Motor neuron (in vitro differentiated cells): Measurements from ENCODE around the gene ZFYVE1. TPM values are rescaled to one million over a fixed set of nuclear protein-coding genes. Genes with fewer than 3 reads are reported as not detected.
A peak's percentile ranks its signal among the peaks of the same experiment; 100 is the strongest.

Experiments used
- ATAC-seq, 8 experiments: fragments of 200-7000 bp; cut with Tn5 transposase; replicated peaks in 6 of 8; 2 replicates each; pipeline ENCODE4 v1.8.0; 2021; ENCODE audit warnings: mild to moderate bottlenecking in 8 of 8, moderate library complexity in 8 of 8
- H3K27ac ChIP-seq, 2 donors: fragments of 250-450 bp; sonication (Bioruptor Pico); 2 replicates each; pipeline ENCODE4 v1.9.0; 2021; ENCODE audit warnings: antibody characterized with exemption in 2 of 2, mild to moderate bottlenecking in 2 of 2, moderate library complexity in 1 of 2
- H3K4me1 ChIP-seq, 2 donors: fragments of 250-450 bp; sonication (Bioruptor Pico); replicated peaks in 1 of 2; 2 replicates each; pipeline ENCODE4 v1.6.1; 2021; ENCODE audit warnings: antibody characterized with exemption in 2 of 2, mild to moderate bottlenecking in 2 of 2, moderate library complexity in 1 of 2
- H3K4me3 ChIP-seq, 5 donors: fragments of 250-450 bp; sonication (Bioruptor Pico); 2 replicates each; pipeline ENCODE4 v1.9.0; 2021; ENCODE audit warnings: antibody characterized with exemption in 5 of 5, mild to moderate bottlenecking in 5 of 5, moderate library complexity in 4 of 5
- WGBS, 10 experiments: fragments of 450-650 bp; shearing (Covaris generic); methylation state at CpG; one replicate each; pipeline ENCODE4 v1.0.0; 2022; 5-methylcytosine and 5-hydroxymethylcytosine counted together
- in situ Hi-C, 9 experiments: fragments of 400-800 bp; cut with MboI; loops; one replicate each; pipeline ENCODE4 v1.15.0; 2021; ENCODE audit warnings: low sequenced_read_pairs in 9 of 9, low pct_unique_long_range_greater_than_20kb in 2 of 9; ENCODE audit not compliant: unreplicated experiment in 9 of 9
- total RNA-seq, 8 experiments: library from RNA; unstranded; fragments of 300-600 nt; gene quantifications; 2 replicates each; pipeline versions ENCODE4 v1.2.3 to v1.2.4, GENCODE V29; 2022

ZFYVE1 gene
- total RNA-seq, 8 experiments from 2014 or later: 9.7 to 19.7 (median 12.1) TPM

GRCh38 chr14:72990171-72990570 is 36.7 kb downstream of the ZFYVE1 start:
- Histone ChIP-seq H3K4me1 (peaks cover 2 to 9% of the 10 kb centered on the region in 2 donors), H3K27ac (no peak overlapping the region), H3K4me3 (no peak overlapping the region)
- ATAC-seq: no peak
- in situ Hi-C loops: no loop called here
- 89 to 100% (median 100%) methylated on average over 1 to 8 of the region's 8 CpGs; no CpG with 5 or more reads in 1 of the 10 experiments for WGBS, 10 experiments

GRCh38 chr14:72986857-72987256 is 40.0 kb downstream of the ZFYVE1 start:
- 58 to 100% (median 90%) methylated on average over 1 to 2 of the region's 2 CpGs; no CpG with 5 or more reads in 7 of the 10 experiments for WGBS, 10 experiments
- in situ Hi-C loops: no loop called here
- ATAC-seq: peak in 4 of 8 experiments; percentile 23 to 80 (median 34)

GRCh38 chr14:72986214-72986613 is 40.7 kb downstream of the ZFYVE1 start:
- peaks cover 2 to 9% of the 10 kb centered on the region in 2 donors for H3K4me1 ChIP-seq
- no peak overlapping the region for H3K4me3 ChIP-seq
- no peak for ATAC-seq
- in situ Hi-C loops: no loop called here
- no peak overlapping the region for H3K27ac ChIP-seq
- 0 to 92% (median 48%) methylated on average over 1 to 3 of the region's 3 CpGs; no CpG with 5 or more reads in 1 of the 10 experiments for WGBS, 10 experiments

More at GRCh38 chr14:72986857-72987256, 40.0 kb downstream of the ZFYVE1 start:
- Histone ChIP-seq H3K4me3 (no peak overlapping the region), H3K4me1 (peaks cover 2 to 9% of the 10 kb centered on the region in 2 donors), H3K27ac (no peak overlapping the region)

GRCh38 chr14:72982146-72982708 is 44.7 kb downstream of the ZFYVE1 start:
- in situ Hi-C loops: no loop called here
- H3K4me1 ChIP-seq: peaks cover 2 to 8% of the 10 kb centered on the region in 2 donors
- 17 to 90% (median 75%) methylated on average over 1 to 3 of the region's 3 CpGs; no CpG with 5 or more reads in 2 of the 10 experiments for WGBS, 10 experiments
- H3K4me3 ChIP-seq: no peak overlapping the region
- ATAC-seq: no peak
- H3K27ac ChIP-seq: no peak overlapping the region

- no peak for ATAC-seq
- in situ Hi-C loops: no loop called here
- Histone ChIP-seq H3K4me1 (no peaks in the 10 kb centered on the region), H3K27ac (no peak overlapping the region), H3K4me3 (no peak overlapping the region)
- WGBS, 10 experiments: 56 to 100% (median 90%) methylated on average over 2 to 7 of the region's 8 CpGs; no CpG with 5 or more reads in 1 of the 10 experiments
These were observed 46.0 kb downstream of the ZFYVE1 start for GRCh38 chr14:72980863-72981262.

- Histone ChIP-seq H3K4me1 (no peaks in the 10 kb centered on the region), H3K4me3 (no peak overlapping the region), H3K27ac (no peak overlapping the region)
- in situ Hi-C loops: no loop called here
- WGBS, 10 experiments: 28 to 100% (median 92%) methylated on average over 1 to 8 of the region's 9 CpGs; no CpG with 5 or more reads in 3 of the 10 experiments
- ATAC-seq: no peak
These were observed 48.0 kb downstream of the ZFYVE1 start for GRCh38 chr14:72978856-72979255.

GRCh38 chr14:72975770-72976169 is 51.1 kb downstream of the ZFYVE1 start:
- no peak overlapping the region for H3K4me3 ChIP-seq
- ATAC-seq: no peak
- no peaks in the 10 kb centered on the region for H3K4me1 ChIP-seq
- in situ Hi-C loops: no loop called here
- 58 to 100% (median 93%) methylated on average over 2 to 4 of the region's 4 CpGs; no CpG with 5 or more reads in 3 of the 10 experiments for WGBS, 10 experiments
- no peak overlapping the region for H3K27ac ChIP-seq

- no peak for ATAC-seq
- WGBS, 10 experiments: 50 to 100% (median 95%) methylated on average over 1 to 9 of the region's 12 CpGs; no CpG with 5 or more reads in 2 of the 10 experiments
- Histone ChIP-seq H3K4me3 (no peak overlapping the region), H3K4me1 (no peaks in the 10 kb centered on the region), H3K27ac (no peak overlapping the region)
- in situ Hi-C loops: no loop called here
These were observed 52.2 kb downstream of the ZFYVE1 start for GRCh38 chr14:72974661-72975060.

GRCh38 chr14:72970824-72971434 is 56.0 kb downstream of the ZFYVE1 start:
- Histone ChIP-seq H3K4me3 (no peak overlapping the region), H3K4me1 (no peaks in the 10 kb centered on the region), H3K27ac (no peak overlapping the region)
- no peak for ATAC-seq
- in situ Hi-C loops: no loop called here
- WGBS, 10 experiments: 60 to 100% (median 94%) methylated on average over 1 to 12 of the region's 20 CpGs; no CpG with 5 or more reads in 4 of the 10 experiments

GRCh38 chr14:72970058-72970630 is 56.8 kb downstream of the ZFYVE1 start:
- 40 to 100% (median 76%) methylated on average over 1 to 5 of the region's 17 CpGs; no CpG with 5 or more reads in 5 of the 10 experiments for WGBS, 10 experiments
- Histone ChIP-seq H3K4me1 (no peaks in the 10 kb centered on the region), H3K4me3 (no peak overlapping the region), H3K27ac (no peak overlapping the region)
- no peak for ATAC-seq
- in situ Hi-C loops: no loop called here

- in situ Hi-C loops: no loop called here
- H3K27ac ChIP-seq: no peak overlapping the region
- no peaks in the 10 kb centered on the region for H3K4me1 ChIP-seq
- ATAC-seq: peak in 3 of 8 experiments; percentile 87 to 93 (median 93)
- 100% methylated on average over 1 to 2 of the region's 5 CpGs; no CpG with 5 or more reads in 7 of the 10 experiments for WGBS, 10 experiments
- no peak overlapping the region for H3K4me3 ChIP-seq
These were observed 58.6 kb downstream of the ZFYVE1 start for GRCh38 chr14:72968316-72968715.

- 80 to 100% (median 95%) methylated on average over 1 to 5 of the region's 6 CpGs; no CpG with 5 or more reads in 2 of the 10 experiments for WGBS, 10 experiments
- H3K27ac ChIP-seq: no peak overlapping the region
- no peaks in the 10 kb centered on the region for H3K4me1 ChIP-seq
- in situ Hi-C loops: no loop called here
- no peak for ATAC-seq
- H3K4me3 ChIP-seq: no peak overlapping the region
These were observed 60.9 kb downstream of the ZFYVE1 start for GRCh38 chr14:72966038-72966437.

GRCh38 chr14:72965249-72965648 is 61.7 kb downstream of the ZFYVE1 start:
- 39 to 100% (median 88%) methylated on average over 1 to 5 of the region's 6 CpGs; no CpG with 5 or more reads in 2 of the 10 experiments for WGBS, 10 experiments
- Histone ChIP-seq H3K4me1 (no peaks in the 10 kb centered on the region), H3K27ac (no peak overlapping the region), H3K4me3 (no peak overlapping the region)
- ATAC-seq: no peak
- in situ Hi-C loops: no loop called here
